Common myeloid progenitor, CD34-positive (primary cell): ENCODE results near the gene SEC23B.
A peak's percentile ranks its signal among the peaks of the same experiment; 100 is the strongest.

Experiments used
- CTCF ChIA-PET: fragments of 350-600 bp; sonication (Branson Sonifier 250); formaldehyde crosslinking; loops from one replicate; lab custom pipeline; 2021; ENCODE audit warnings: antibody characterized with exemption; lab: Charles Lee
- POLR2A ChIA-PET: fragments of 350-600 bp; sonication (Branson Sonifier 250); formaldehyde crosslinking; loops from one replicate; lab custom pipeline; 2021; ENCODE audit warnings: antibody characterized with exemption; lab: Charles Lee
- DNase-seq, 3 donors: peaks; one replicate each; pipeline versions ENCODE4 v3.0.0 to v3.0.0-alpha.2; 2013
- H3K27ac ChIP-seq, 2 experiments: 1 replicate in 1 of 2; 2 replicates in 1 of 2; pipeline ENCODE4 v1.7.0; 2013; ENCODE audit warnings: inconsistent platforms in 2 of 2, low read length in 2 of 2, mild to moderate bottlenecking in 2 of 2, low read depth in 1 of 2, moderate library complexity in 1 of 2; ENCODE audit not compliant: severe bottlenecking in 2 of 2, insufficient read depth in 1 of 2, poor library complexity in 1 of 2
- H3K27me3 ChIP-seq, 5 experiments: replicated peaks in 2 of 5; 1 replicate in 3 of 5; 2 replicates in 2 of 5; pipeline versions ENCODE4 v1.6.1 to v1.7.0; 2013; ENCODE audit warnings: low read length in 4 of 5, mild to moderate bottlenecking in 2 of 5, moderate library complexity in 2 of 5, inconsistent platforms in 1 of 5; ENCODE audit not compliant: insufficient read depth in 5 of 5, control insufficient read depth in 4 of 5
- H3K36me3 ChIP-seq, 4 experiments: 1 replicate in 2 of 4; 2 replicates in 2 of 4; pipeline versions ENCODE4 v1.6.1 to v1.7.0; 2013; ENCODE audit warnings: low read length in 3 of 4, control low read depth in 1 of 4, mild to moderate bottlenecking in 1 of 4; ENCODE audit not compliant: control insufficient read depth in 4 of 4, insufficient read depth in 4 of 4
- H3K4me1 ChIP-seq, 4 experiments: 1 replicate in 3 of 4; 2 replicates in 1 of 4; pipeline versions ENCODE4 v1.6.1 to v1.7.1; 2013; ENCODE audit warnings: low read length in 3 of 4, mild to moderate bottlenecking in 3 of 4, control low read depth in 1 of 4, inconsistent platforms in 1 of 4, moderate library complexity in 1 of 4; ENCODE audit not compliant: control insufficient read depth in 4 of 4, insufficient read depth in 4 of 4; ENCODE audit errors: control extremely low read depth in 1 of 4
- H3K4me3 ChIP-seq, 7 experiments: 1 replicate in 4 of 7; 2 replicates in 3 of 7; pipeline versions ENCODE4 v1.5.1 to v1.7.0; 2013; ENCODE audit warnings: mild to moderate bottlenecking in 7 of 7, low read length in 6 of 7, moderate library complexity in 6 of 7, inconsistent platforms in 2 of 7, low read depth in 2 of 7, control low read depth in 1 of 7; ENCODE audit not compliant: insufficient read depth in 4 of 7, control insufficient read depth in 1 of 7; ENCODE audit errors: extremely low read depth in 1 of 7
- H3K9me3 ChIP-seq, 5 experiments: 1 replicate in 4 of 5; 2 replicates in 1 of 5; pipeline versions ENCODE4 v1.6.1 to v1.7.1; 2013; ENCODE audit warnings: low read length in 4 of 5, mild to moderate bottlenecking in 2 of 5, inconsistent platforms in 1 of 5, low read depth in 1 of 5, moderate library complexity in 1 of 5; ENCODE audit not compliant: control insufficient read depth in 4 of 5, insufficient read depth in 2 of 5; ENCODE audit errors: control extremely low read depth in 1 of 5
- WGBS: methylation state at CpG from one replicate; pipeline ENCODE4 v1.1.5; 2013; ENCODE audit not compliant: insufficient coverage; 5-methylcytosine and 5-hydroxymethylcytosine counted together

The SEC23B gene

DNA sequence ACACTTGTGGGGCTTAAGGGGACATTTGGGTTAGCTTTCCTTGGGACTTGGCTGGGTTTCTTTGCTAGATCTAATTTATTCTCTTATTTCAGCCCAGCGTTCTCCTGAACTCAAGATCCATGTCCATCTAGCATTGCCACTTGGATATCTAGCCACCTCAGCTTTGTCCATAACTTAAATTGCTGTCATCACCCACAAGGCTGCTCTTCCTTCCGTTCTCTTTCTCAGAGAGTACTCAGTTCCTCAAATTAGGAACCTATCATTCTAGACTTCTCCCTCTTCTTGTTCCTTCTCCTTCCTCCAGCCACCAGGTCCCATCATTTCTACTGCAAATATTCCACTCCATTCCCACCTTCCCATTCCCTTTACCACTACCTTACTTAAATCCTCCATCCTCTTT, 63.8 kb downstream of the SEC23B start:
- H3K27me3 ChIP-seq, result no peaks in the 10 kb centered on the region
- CTCF ChIA-PET, result no interaction called here
- H3K27ac ChIP-seq, result no peak overlapping the region
- no peak for DNase-seq
- H3K36me3 ChIP-seq, result peaks cover 0 to 23% (median 14%) of the 10 kb centered on the region in 4 experiments
- peaks cover 5 to 10% (median 6%) of the 10 kb centered on the region in 4 experiments for H3K4me1 ChIP-seq
- POLR2A ChIA-PET, result no interaction called here
- WGBS, result 86% methylated on average over 2 of the region's 2 CpGs
- no peak overlapping the region for H3K4me3 ChIP-seq
- H3K9me3 ChIP-seq, result peaks cover 0 to 4% (median 0%) of the 10 kb centered on the region in 5 experiments

DNA sequence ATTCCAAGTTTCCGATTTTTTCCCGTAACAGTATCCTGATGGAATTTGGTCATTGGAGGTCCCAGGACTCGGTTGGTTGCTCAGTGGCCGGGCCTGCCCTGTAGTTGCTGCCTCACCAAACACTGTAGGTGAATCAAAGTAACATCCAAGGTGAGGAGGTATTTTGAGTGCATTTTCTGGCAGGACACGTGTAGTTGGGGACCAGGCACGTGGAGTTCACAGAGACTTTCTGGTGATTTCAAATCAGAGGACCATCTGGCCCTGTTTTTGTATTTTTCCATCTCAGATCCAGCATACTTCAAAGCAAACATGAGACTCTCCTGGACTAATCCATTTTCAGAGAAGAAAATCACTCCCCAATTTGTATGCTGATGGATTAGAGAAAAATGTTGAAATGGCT, 70.2 kb downstream of the SEC23B start:
- CTCF ChIA-PET, result interaction anchor here (0.6 kb wide), 1 partner anchor 72 kb away, joined by 4 read pairs; no protein-coding TSS in a partner anchor
- Histone ChIP-seq H3K27ac (no peak overlapping the region), H3K27me3 (no peaks in the 10 kb centered on the region), H3K4me1 (peaks cover 0 to 8% (median 5%) of the 10 kb centered on the region in 4 experiments), H3K36me3 (no peaks in the 10 kb centered on the region), H3K4me3 (no peak overlapping the region), H3K9me3 (no peaks in the 10 kb centered on the region)
- 90% methylated on average over 6 of the region's 6 CpGs for WGBS
- POLR2A ChIA-PET, result interaction anchor here (0.5 kb wide), 1 partner anchor 1158 kb away, joined by 3 read pairs; no protein-coding TSS in a partner anchor
- no peak for DNase-seq

DNA sequence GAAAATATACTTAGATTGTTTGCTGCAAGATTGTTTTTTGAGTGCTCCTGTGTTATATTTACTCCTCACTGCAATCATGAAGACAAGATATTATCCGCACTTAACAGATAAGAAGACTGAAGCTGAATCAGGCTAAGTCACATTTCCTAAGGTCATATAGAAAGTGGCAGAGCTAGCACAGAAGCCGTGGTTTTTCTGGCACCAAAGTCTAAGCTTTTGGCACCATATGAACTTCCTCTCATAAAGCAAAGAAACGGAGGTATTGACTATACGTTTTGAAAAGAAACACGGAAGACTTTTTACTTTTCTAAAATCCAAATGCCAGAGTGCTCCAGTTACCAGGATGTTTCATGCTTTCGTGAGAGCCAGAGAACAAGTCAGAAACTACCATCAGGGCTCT, 70.8 kb downstream of the SEC23B start:
- peak overlapping the region in 1 of 2 experiments; percentile 50 for H3K27ac ChIP-seq
- WGBS, result 15% methylated on average over 5 of the region's 6 CpGs
- POLR2A ChIA-PET, result interaction anchor here (0.5 kb wide), 1 partner anchor 1157 kb away, joined by 3 read pairs; no protein-coding TSS in a partner anchor

DNA sequence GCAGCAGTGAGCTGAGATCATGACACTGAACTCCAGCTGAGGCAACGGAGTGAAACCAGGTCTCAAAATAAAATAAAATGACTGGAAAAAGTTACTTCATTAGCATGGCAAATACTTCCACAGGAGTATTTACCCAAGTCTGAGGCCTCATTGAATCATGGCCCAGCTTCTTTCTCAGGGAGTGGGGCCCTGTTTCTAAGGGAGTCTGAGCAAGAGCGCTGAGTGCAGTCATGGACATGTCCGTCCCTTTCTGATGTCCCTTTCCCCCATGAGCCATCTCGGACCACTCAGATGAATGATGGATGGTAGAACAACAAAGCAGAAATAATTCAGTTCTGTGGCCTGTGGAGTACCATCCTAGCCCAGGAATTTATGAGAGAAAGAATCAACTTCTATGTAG, 72.3 kb downstream of the SEC23B start:
- ChIA-PET POLR2A (no interaction called here), CTCF (interaction anchor here (0.8 kb wide), 1 partner anchor 10 kb away, joined by 3 read pairs; no protein-coding TSS in a partner anchor)
- peaks cover 0 to 8% (median 5%) of the 10 kb centered on the region in 4 experiments for H3K4me1 ChIP-seq
- no peak overlapping the region for H3K27ac ChIP-seq
- no peak for DNase-seq
- 93% methylated on average over 2 of the region's 4 CpGs for WGBS
- H3K27me3 ChIP-seq, result no peaks in the 10 kb centered on the region
- H3K36me3 ChIP-seq, result no peaks in the 10 kb centered on the region
- H3K4me3 ChIP-seq, result no peak overlapping the region
- H3K9me3 ChIP-seq, result no peaks in the 10 kb centered on the region

More for the DNA sequence above, 70.8 kb downstream of the SEC23B start:
- CTCF ChIA-PET, result no interaction called here
- H3K36me3 ChIP-seq, result no peaks in the 10 kb centered on the region
- peaks cover 0 to 8% (median 5%) of the 10 kb centered on the region in 4 experiments for H3K4me1 ChIP-seq
- H3K9me3 ChIP-seq, result no peaks in the 10 kb centered on the region
- H3K4me3 ChIP-seq, result peak overlapping the region in 2 of 7 experiments; percentile 19 to 32
- H3K27me3 ChIP-seq, result no peaks in the 10 kb centered on the region
- DNase-seq, result peak in 2 of 3 donors; percentile 43 to 54

DNA sequence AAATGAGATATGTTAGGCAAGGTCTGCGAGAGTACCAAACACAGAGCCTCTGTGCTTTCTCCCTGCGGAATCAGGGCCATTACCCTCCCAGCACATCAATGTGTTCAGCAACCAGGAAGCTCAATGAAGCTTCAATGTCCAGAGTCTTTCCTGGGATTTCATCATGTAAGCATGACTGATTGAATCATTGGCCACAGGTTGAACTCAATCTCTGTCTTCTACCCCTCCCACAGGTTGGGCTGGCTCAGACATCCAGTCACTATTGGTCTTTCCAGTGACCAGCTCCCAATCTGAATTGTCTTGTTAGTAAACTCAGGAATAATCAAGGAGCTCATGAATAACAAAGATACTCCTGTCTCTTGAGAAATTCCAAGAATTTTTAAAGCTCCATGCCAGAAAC, 77.4 kb downstream of the SEC23B start:
- POLR2A ChIA-PET, result no interaction called here
- Histone ChIP-seq H3K27me3 (no peaks in the 10 kb centered on the region), H3K4me1 (peaks cover 7 to 29% (median 20%) of the 10 kb centered on the region in 4 experiments), H3K4me3 (no peak overlapping the region), H3K27ac (no peak overlapping the region), H3K36me3 (no peaks in the 10 kb centered on the region), H3K9me3 (no peaks in the 10 kb centered on the region)
- whole genome bisulfite sequencing, result no CpG with 5 or more reads among the region's 2 CpGs
- CTCF ChIA-PET, result no interaction called here
- DNase-seq, result no peak

DNA sequence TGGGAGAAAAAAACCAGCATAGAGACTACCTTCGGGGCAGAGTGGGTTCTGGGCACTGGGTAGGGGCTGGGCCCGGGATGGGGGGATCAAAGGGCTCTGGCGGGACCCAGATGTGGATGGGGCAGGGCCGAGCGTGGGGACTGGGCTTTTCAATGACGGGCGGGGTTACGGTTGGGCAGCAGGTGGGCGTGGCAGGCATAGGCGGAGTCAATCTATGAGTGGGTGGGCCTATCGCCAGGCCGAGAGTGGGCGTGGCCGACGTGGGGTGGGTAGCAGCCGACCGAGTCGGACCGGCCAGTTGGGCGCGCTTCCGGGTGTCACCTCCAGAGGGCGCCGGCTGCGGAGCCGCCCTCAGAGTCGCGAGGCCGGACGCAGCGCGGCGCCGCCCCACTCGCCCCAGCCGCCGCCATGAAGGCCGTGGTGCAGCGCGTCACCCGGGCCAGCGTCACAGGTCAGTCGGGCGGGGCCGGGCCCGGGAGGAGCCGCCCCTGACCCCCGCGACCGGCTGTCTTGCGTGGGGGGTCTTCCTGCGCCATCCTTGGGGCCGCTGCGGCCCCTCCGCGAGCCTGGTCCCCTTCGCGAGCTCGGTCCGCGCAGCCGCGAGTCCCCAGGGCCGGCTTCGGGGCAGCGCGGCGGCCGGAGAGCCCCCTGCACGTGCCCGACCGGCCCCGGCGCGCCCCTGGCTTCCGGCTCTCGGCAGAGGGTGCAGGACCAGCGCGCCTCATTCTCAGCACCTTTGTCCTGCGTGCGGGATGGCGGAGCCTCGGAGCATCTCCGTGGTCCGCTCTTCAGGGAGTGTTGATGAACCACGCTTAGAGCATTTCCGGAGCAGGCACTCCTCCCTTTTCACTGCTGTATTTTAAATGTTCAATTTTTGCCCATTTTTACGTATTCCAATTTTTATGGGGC, 80.2 kb downstream of the SEC23B start, which contains the start of gene DTD1:
Gene DTD1 (plus strand): TSS at position 390 of the 909 bp plus-strand sequence. CDS start 19 bp downstream, at position 409.
- WGBS, result under 1% methylated on average over 81 of the region's 88 CpGs
- peaks cover 7 to 32% (median 20%) of the 10 kb centered on the region in 4 experiments for H3K4me1 ChIP-seq
- CTCF ChIA-PET, result no interaction called here
- peak; percentile 84 to 89 (median 89) for DNase-seq
- H3K4me3 ChIP-seq, result peak within 1 kb of the TSS; percentile 77 to 95 (median 83)
- POLR2A ChIA-PET, result interaction anchor here (0.6 kb wide), 1 partner anchor 1464 kb away, joined by 4 read pairs; the partner anchor contains the start of gene CRNKL1
- H3K27ac ChIP-seq, result peak within 1 kb of the TSS; percentile 54 to 77
- no peaks in the 10 kb centered on the region for H3K36me3 ChIP-seq
- no peaks in the 10 kb centered on the region for H3K9me3 ChIP-seq
- no peaks in the 10 kb centered on the region for H3K27me3 ChIP-seq
